ENCODE data around the gene ARHGAP22. TPM values are rescaled to one million over a fixed set of nuclear protein-coding genes. Genes with fewer than 3 reads are reported as not detected.
A peak's percentile ranks its signal among the peaks of the same experiment; 100 is the strongest.

Gene ARHGAP22
- total and polyA plus RNA-seq, 4 donors = 0.23 to 2.3 (median 0.54) TPM

- peaks cover 0 to 2% (median 0%) of the 10 kb centered on the region in 4 donors for H3K4me1 ChIP-seq (ENCODE audit: control insufficient read depth in 4 of 4, insufficient read depth in 4 of 4, low read length in 3 of 4)
- no peaks in the 10 kb centered on the region for H3K9me3 ChIP-seq (ENCODE audit: control insufficient read depth in 4 of 4, low read length in 3 of 4)
- no peaks in the 10 kb centered on the region for H3K36me3 ChIP-seq (ENCODE audit: control insufficient read depth in 4 of 4, insufficient read depth in 3 of 4, low read depth in 1 of 4, low read length in 3 of 4)
- TF ChIP-seq RAD21 (IDR thresholded peaks at IDR 0.05) = no peak
- TF ChIP-seq FOXA1 (IDR thresholded peaks at IDR 0.05) = no peak
- no peak for TF ChIP-seq REST (IDR thresholded peaks at IDR 0.05)
- no peak for TF ChIP-seq FOXA2 (IDR thresholded peaks at IDR 0.05)
- TF ChIP-seq, protein P1, sequence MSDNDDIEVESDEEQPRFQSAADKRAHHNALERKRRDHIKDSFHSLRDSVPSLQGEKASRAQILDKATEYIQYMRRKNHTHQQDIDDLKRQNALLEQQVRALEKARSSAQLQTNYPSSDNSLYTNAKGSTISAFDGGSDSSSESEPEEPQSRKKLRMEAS (IDR thresholded peaks at IDR 0.05) = no peak
- TF ChIP-seq TAF1 (conservative IDR thresholded peaks at IDR 0.05) = no peak
- no peak for TF ChIP-seq CTCF (IDR thresholded peaks at IDR 0.05; ENCODE audit: low read depth, low read length, missing input control)
- TF ChIP-seq GABPA (IDR thresholded peaks at IDR 0.05 in 1 of 2, conservative IDR thresholded peaks at IDR 0.05 in 1 of 2) = no peak
- TF ChIP-seq JUND (IDR thresholded peaks at IDR 0.05) = no peak
- TF ChIP-seq HNF4G (IDR thresholded peaks at IDR 0.05) = no peak
- H3K27me3 ChIP-seq (ENCODE audit: control insufficient read depth in 4 of 4, insufficient read depth in 4 of 4, low read length in 3 of 4) = peaks cover 0 to 3% (median 0%) of the 10 kb centered on the region in 4 donors
- 89% methylated on average over 7 of the region's 7 CpGs for WGBS
- no peak overlapping the region for H3K27ac ChIP-seq (ENCODE audit: low read depth in 1 of 2, low read length in 2 of 2)
- peak; percentile 32 for DNase-seq (ENCODE audit: low spot score)
- no peak overlapping the region for H3K9ac ChIP-seq (ENCODE audit: low read depth in 1 of 2, low read length in 2 of 2)
- no peak overlapping the region for H3K4me3 ChIP-seq (ENCODE audit: low read depth in 1 of 3, low read length in 3 of 3)
These were observed 96.7 kb downstream of the ARHGAP22 start for GRCh38 chr10:48507933-48508790.

GRCh38 chr10:48507494-48507893, 97.4 kb downstream of the ARHGAP22 start:
- H3K36me3 ChIP-seq (ENCODE audit: control insufficient read depth in 4 of 4, insufficient read depth in 3 of 4, low read depth in 1 of 4, low read length in 3 of 4) = no peaks in the 10 kb centered on the region
- peak; percentile 25 for DNase-seq (ENCODE audit: low spot score)
- no peak overlapping the region for H3K9ac ChIP-seq (ENCODE audit: low read depth in 1 of 2, low read length in 2 of 2)
- no peaks in the 10 kb centered on the region for H3K9me3 ChIP-seq (ENCODE audit: control insufficient read depth in 4 of 4, low read length in 3 of 4)
- no peak overlapping the region for H3K4me3 ChIP-seq (ENCODE audit: low read depth in 1 of 3, low read length in 3 of 3)
- peaks cover 0 to 3% (median 0%) of the 10 kb centered on the region in 4 donors for H3K27me3 ChIP-seq (ENCODE audit: control insufficient read depth in 4 of 4, insufficient read depth in 4 of 4, low read length in 3 of 4)
- peaks cover 0 to 2% (median 0%) of the 10 kb centered on the region in 4 donors for H3K4me1 ChIP-seq (ENCODE audit: control insufficient read depth in 4 of 4, insufficient read depth in 4 of 4, low read length in 3 of 4)
- no peak overlapping the region for H3K27ac ChIP-seq (ENCODE audit: low read depth in 1 of 2, low read length in 2 of 2)
- WGBS = 90% methylated on average over 6 of the region's 6 CpGs
- TF ChIP-seq RXRA (IDR thresholded peaks at IDR 0.05) (no peak), GABPA (IDR thresholded peaks at IDR 0.05 in 1 of 2, conservative IDR thresholded peaks at IDR 0.05 in 1 of 2) (no peak), SP1 (IDR thresholded peaks at IDR 0.05) (no peak), HNF4A (conservative IDR thresholded peaks at IDR 0.05) (no peak), FOXA1 (IDR thresholded peaks at IDR 0.05) (no peak), JUND (IDR thresholded peaks at IDR 0.05) (no peak), ATF3 (IDR thresholded peaks at IDR 0.05) (no peak), HNF4G (IDR thresholded peaks at IDR 0.05) (no peak), EGR1 (IDR thresholded peaks at IDR 0.05; ENCODE audit: low read depth in 2 of 2) (no peak), CTCF (IDR thresholded peaks at IDR 0.05; ENCODE audit: low read depth, low read length, missing input control) (no peak), FOXA2 (IDR thresholded peaks at IDR 0.05) (no peak), REST (IDR thresholded peaks at IDR 0.05) (no peak), NR2F2 (IDR thresholded peaks at IDR 0.05) (no peak)
